HG03064 (cell line): ENCODE data around the gene MEX3A.
"Not testable (repeated sequence)": the region's sequence is repeated elsewhere in the genome, so short reads cannot be mapped to it uniquely, and the experiment has no call there.

Experiments used
- ATAC-seq: cut with Tn5 transposase; IDR thresholded peaks from one replicate; pipeline ENCODE4 v1.9.1; 2021; ENCODE audit warnings: low read depth; ENCODE audit not compliant: unreplicated experiment

Gene MEX3A

DNA sequence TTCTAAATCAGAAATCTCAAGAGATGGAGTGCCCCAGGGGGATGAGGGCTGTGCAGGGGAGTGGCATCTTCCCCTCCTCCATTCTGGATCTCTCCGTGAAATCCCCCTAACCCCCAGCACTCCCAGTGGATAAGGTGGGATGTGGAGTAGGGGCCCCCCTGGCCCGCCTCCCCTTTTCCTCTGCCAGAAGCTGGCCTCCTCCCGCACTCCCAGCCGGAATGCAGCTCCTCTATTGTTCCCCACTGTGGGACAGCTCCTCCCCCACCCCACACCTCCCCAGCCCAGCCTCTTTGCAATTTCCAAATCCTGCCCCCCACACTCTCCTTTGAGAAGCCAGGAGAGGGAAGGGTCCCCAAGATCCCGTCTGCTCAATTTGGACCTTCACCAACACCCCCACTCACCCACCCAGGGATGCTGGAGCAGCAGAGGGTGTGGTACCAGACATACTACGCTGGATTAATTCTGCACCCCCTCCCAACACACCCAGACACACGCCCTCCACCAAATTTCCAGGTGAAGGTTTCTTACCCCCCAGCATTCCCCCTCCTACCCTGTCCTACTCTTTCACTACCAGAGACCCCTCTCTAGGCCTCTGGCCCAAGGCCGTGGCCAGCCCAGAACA is 1.9 kb downstream of the MEX3A start:
- no peak for ATAC-seq

GRCh38 chr1:156079762-156080161 is 2.5 kb downstream of the MEX3A start:
- ATAC-seq = no peak

GRCh38 chr1:156078728-156079127 is 3.5 kb downstream of the MEX3A start:
- ATAC-seq = no peak

- ATAC-seq = no peak
These were observed 4.9 kb downstream of the MEX3A start for GRCh38 chr1:156077430-156077760.

GRCh38 chr1:156076609-156077429 is 5.4 kb downstream of the MEX3A start:
- ATAC-seq = no peak

GRCh38 chr1:156075775-156076204 is 6.5 kb downstream of the MEX3A start:
- no peak for ATAC-seq

DNA sequence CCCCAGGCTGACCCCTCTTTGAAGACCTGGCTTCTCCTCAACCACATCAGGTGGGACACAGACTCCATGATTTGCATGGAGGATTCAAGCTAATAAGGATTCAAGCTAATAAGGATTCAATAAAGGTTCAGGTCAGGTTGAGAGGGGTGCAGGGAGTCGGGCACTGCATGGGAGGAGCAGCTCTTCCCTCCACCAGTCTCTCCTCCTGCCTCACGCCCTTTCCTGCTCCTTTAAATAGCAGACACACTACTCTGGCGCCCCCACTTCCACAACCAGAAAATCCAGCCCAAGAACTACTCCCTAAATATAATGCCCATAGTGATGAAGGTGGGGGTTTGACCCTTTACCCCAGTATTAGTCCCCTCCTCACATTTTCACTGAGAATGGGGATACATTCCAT is 7.1 kb downstream of the MEX3A start:
- ATAC-seq = no peak

DNA sequence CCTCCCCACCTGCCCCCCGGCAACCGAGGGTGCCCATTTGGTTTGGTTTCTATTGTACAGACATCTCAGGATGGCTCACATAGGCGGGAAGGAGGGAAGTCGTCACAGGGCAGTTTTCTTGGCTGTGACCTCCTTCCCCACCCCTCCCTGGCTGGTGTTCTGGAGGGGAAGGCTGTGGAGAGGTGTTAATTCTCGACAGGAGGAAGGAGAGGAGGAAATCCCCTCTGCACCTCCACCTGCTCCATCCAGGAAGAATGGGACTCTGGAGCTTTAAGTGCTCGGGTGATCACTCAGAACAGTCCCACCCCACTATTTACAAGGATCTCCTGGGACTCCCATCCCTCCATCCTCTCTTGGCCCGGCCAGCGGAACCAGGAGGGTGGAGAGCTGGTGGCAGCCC is 7.6 kb downstream of the MEX3A start:
- ATAC-seq = no peak

- no peak for ATAC-seq
These were observed 8.5 kb downstream of the MEX3A start for GRCh38 chr1:156073740-156074139.

DNA sequence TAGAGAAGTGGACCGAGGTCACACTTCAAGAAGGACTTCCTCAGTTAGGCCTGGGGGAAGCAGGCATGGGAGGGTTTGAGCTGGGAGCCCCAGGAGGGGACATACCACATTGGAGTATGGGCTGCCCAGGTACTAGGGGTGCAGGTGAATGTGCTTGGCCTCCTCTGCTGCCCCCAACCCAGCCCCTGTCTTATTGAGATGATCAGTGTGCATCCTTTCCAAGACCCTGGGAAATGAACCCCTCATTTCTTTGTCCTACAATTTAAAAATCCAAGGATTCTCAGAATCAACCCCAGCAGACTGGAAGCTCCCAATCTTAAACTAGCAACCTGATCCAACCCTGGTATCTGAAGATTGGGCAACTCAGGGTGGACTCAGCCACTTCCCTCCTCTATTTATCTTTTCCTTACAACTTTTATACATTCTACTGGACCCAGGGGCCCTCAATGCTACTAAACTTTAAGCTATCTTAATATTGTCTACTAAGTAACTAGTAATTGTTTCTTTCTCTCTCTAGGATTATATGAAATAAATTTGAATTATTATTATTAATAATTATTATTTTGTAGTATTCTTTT is 9.1 kb downstream of the MEX3A start:
- ATAC-seq = no peak

GRCh38 chr1:156072251-156072650 is 10.0 kb downstream of the MEX3A start:
- ATAC-seq = no peak

GRCh38 chr1:156071332-156071816 is 10.9 kb downstream of the MEX3A start:
- not testable (repeated sequence) for ATAC-seq

DNA sequence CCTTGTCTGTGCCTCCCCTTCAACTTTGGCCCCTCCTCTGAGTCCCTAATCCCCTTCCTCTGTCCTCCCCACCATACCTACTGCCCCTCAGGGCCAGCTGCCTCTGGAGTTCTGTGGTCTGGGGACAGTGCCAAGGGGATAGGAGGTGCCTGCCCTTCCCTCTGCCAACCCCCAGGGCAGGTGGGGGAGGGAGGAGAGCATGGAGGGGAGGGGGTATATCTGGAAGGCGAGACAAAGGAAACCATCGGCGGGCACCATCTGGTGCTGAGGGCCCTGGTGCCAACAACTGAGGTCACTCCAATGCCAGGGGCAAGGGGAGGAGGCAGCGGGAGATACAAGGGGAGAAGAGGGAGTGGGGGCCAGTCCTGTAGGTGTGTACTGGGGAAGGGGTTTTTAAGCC is 11.7 kb downstream of the MEX3A start:
- ATAC-seq = no peak

DNA sequence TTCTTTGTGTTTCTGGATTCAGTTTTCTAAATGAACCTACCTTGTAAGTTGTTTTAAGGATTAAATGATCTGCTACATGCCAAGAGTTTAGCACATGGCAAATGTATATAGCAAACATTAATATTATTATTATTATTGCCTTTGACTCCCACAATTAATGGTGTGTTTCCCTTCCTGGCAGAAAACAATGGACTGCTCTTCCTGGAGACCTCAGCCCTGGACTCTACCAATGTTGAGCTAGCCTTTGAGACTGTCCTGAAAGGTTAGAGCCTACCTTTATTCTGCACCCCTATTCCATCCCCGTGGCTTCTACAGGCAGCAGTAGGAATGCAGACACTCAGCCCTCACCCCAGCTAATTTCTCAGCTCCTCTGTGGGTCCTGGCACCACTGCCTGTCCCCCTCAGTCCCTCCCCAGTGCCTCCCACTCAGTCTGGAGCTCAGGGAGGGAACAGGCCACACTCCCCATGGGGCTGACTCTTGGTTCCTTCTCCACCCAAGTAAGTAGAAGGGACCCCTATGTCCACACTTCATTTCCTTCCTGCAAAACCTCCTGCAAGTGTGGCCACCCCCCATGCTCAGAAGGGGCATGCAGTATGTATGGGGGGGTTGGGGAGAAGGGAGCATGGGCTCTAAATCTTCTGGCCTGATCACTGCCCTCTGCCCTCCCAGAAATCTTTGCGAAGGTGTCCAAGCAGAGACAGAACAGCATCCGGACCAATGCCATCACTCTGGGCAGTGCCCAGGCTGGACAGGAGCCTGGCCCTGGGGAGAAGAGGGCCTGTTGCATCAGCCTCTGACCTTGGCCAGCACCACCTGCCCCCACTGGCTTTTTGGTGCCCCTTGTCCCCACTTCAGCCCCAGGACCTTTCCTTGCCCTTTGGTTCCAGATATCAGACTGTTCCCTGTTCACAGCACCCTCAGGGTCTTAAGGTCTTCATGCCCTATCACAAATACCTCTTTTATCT is 12.5 kb downstream of the MEX3A start:
- ATAC-seq = no peak

- no peak for ATAC-seq
These were observed 15.0 kb downstream of the MEX3A start for GRCh38 chr1:156067262-156067661.

DNA sequence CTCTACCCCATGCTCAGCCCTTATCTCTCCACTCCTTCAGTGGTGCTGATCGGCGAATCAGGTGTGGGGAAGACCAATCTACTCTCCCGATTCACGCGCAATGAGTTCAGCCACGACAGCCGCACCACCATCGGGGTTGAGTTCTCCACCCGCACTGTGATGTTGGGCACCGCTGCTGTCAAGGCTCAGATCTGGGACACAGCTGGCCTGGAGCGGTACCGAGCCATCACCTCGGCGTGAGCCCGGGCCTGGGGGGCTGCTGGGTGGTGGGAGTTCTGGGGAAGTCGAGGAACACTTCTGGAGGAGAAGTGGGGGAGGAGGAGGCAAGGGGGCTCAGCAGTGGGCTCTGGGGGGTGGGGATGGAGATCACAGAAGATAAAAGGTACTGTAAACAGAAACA is 16.4 kb downstream of the MEX3A start:
- ATAC-seq = no peak

DNA sequence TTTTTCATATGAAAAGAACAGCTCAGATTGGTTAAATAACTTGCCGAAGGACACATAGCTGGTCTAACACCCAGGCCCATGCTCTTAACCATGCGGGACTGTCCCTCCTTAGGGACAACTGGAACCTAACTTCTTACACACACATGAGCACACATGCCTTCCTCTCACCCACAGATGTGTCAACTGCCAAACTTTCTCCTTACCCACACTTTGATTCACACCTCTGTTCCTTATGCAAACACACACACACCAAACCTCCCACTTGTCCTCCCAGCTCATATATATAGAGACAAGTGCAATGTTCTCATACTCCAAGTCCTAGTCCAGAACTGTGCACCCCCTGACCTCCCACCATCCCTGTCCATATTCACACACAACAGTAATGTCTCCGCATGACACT is 17.1 kb downstream of the MEX3A start:
- ATAC-seq = no peak

GRCh38 chr1:156064615-156065014 is 17.6 kb downstream of the MEX3A start:
- no peak for ATAC-seq

GRCh38 chr1:156063997-156064285 is 18.3 kb downstream of the MEX3A start:
- no peak for ATAC-seq

DNA sequence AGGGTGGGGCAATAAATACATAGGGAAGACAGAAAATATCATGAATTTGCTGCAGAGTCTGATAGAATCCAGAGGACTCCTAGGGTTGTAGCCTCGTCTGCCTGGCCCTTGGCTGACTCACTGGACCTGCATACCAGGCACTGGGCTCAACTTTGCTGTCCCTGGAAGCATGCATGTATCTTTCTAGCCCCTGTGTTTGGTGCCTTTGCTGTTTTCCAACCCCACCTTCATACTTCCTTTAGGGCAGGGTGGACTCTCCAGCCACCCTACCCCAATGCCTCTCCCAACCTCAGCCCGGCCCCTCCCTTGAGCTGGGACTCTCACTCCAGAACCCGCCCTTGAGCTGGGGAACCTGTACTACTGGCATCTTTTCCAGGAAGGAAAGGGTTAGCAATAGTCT is 20.1 kb downstream of the MEX3A start:
- ATAC-seq = no peak
